Measurements from ENCODE around the gene LDLRAP1.

DNA sequence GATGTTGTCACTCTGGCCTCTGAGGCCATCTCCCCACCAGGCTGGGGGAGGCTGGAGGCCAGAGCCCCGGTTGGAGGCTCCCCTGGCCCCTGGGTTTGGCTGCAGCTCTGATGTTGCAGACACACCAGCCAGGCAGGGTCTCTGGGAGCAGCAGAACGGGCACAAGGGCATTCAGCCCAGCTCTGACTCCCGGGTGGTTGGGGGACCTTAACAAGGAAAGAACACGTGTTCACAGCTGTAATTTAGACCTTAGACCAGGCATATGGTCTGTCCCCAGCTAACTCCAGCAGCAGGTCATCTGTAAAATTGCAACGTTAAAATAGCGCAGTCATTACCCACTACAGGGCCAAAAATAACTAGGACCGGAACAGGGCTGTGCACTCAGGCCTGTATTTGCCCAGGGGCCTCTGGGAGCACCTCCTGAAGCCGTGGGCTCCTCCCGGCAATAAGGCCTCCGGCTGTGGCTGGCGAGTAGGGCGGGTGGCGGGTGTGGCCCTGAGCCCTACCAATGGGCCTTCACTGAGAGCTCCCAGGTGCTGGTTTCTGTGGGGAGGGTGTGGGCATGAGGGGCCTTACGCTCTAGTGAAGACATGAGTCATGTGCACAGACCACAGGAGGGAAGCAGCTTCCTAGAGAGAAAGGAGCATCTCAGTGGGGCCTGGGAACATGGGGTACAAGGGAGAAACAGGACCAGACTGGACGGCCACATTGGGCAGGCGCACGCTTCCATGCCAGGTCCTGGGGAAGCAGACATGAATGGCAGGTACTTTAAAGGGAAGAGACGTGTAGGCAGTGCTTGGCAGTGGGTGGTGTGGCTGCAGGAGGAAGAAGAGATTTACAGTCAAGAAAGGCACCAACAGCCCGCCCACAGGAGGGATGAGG, 6.1 kb downstream of the LDLRAP1 start:
- no peak for TF ChIP-seq MYC (IDR thresholded peaks at IDR 0.05; ENCODE audit: low read depth, low read length)
- TF ChIP-seq, protein P1, sequence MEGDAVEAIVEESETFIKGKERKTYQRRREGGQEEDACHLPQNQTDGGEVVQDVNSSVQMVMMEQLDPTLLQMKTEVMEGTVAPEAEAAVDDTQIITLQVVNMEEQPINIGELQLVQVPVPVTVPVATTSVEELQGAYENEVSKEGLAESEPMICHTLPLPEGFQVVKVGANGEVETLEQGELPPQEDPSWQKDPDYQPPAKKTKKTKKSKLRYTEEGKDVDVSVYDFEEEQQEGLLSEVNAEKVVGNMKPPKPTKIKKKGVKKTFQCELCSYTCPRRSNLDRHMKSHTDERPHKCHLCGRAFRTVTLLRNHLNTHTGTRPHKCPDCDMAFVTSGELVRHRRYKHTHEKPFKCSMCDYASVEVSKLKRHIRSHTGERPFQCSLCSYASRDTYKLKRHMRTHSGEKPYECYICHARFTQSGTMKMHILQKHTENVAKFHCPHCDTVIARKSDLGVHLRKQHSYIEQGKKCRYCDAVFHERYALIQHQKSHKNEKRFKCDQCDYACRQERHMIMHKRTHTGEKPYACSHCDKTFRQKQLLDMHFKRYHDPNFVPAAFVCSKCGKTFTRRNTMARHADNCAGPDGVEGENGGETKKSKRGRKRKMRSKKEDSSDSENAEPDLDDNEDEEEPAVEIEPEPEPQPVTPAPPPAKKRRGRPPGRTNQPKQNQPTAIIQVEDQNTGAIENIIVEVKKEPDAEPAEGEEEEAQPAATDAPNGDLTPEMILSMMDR (IDR thresholded peaks at IDR 0.05; ENCODE audit: extremely low read depth in 1 of 2, insufficient read depth in 1 of 2, low read depth in 1 of 2, low read length in 2 of 2): no peak

Data from endothelial cell of umbilical vein (primary cell).